NCI-H1930 (cell line): ENCODE results near the gene PSMC5.

ENCODE experiments used
- DNase-seq, 2 experiments: peaks; one replicate each; lab custom pipeline; 2025; lab: John Stamatoyannopoulos, UW

Gene PSMC5

DNA sequence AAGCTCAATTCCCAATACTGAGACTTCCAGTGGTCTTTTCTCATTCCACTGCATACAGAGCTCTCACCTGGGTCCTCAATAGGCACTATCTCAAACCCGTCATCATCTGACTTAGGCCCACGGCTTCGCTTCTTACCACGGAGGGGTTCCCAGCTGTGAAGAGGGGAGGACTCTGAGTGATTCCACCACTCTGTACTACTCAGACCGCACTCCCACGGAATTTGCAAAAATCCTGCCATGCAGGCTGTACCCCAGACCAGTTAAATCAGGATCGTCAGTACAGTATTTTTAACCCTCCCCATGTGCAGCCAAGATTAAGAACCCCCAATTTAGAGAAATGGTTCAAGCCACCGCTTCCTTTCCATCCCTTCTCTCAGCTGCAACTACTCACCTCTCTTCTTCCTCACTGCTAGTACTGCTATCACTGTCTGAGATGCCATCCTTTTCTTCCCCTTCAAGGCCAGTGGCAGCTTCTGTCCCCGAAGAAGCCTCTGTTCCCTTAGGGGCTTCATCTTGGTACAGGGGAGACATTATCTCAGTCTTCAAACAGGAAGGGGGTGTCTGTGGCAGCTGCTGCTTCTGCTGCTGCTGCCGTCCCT is 6.2 kb upstream of the PSMC5 start:
- DNase-seq = no peak

DNA sequence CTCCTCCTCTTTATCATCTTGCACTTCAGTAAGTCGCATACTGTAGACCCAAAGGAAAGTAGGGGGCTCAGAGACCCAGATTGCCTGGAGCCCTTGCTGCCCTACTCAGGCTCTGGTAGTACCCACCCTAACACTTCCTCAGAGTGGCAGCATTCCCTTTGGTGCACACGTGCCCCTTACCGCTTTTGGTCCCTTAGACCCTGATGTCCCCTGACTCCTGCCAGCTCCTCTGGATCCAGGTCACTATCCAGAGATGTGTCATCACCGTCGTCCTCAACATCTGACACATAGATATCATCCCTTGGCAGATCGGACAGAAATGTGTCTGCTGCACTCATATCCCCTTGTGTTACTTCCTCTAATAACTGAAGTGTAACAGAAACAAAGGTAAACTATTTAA is 5.4 kb upstream of the PSMC5 start:
- no peak for DNase-seq

DNA sequence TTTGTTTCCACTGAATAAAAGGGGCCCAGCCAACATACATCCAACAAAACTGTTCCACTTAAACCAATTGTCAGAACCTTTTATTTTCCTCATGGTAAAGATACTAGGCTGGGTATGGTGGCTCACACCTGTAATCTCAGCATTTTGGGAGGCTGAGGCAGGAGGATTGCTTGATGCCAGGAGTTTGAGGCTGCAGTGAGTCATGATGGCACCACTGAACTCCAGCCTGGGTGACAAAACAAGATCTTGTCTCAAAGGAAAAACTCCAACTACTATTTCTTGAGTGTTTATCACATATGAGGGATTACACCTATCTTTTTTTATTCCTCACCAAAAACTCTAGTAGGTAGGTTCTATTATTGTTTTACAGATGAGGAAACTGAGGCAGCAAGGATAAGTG is 4.7 kb upstream of the PSMC5 start:
- DNase-seq = no peak

DNA sequence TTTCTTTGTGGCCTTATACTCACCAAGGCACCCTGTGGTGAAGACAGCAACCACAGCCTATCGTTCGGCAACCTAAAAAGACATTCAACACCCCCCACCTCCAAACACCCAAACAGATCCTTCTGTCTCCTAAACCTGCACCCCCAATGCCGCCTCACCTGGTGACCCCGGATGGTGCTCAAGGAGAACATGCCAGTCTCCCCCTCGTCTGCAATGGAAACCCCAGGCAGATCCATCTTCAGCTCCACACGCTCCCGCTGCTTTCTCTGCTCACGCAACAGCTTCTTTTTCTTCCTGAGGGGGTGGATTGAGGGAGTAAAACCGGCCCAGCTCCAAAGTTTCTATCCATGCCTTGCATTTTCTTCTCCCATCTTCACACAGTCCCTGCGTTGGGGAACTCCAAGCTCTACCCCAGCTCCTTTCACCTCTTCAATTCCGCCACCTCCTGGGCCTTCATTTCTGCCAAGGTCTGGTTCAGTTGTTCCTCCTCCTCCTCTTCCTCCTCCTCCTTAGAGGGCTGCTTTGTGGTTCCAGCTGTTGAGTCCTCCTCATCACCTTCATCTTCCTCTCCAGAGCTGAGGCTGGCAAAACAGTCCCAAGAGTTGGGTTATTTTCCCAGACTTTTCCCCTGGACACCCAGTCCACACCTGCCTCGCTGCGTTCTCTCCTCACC is 3.4 kb upstream of the PSMC5 start:
- DNase-seq = no peak

DNA sequence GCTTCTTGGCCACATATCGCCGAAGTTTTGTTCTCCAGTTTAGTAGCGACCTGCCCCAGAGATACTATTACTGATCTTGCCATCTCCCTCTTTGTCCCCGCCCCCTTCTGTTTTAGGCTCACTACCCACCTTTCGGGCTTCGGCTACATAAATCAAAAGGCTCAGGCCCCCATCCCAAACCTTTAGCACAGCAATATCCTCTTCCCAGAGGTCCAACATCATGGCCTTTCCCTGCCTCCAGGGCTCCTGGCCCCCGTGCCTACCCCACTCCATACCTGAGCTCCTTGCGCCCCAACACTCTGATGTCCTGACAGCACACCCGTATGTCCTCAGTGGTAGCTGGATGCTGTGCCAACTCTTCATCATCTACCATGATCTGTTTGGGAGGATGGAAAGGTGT is 2.9 kb upstream of the PSMC5 start:
- no peak for DNase-seq

- DNase-seq = no peak
These were observed 696 bp upstream of the PSMC5 start for GRCh38 chr17:63826468-63827001.

DNA sequence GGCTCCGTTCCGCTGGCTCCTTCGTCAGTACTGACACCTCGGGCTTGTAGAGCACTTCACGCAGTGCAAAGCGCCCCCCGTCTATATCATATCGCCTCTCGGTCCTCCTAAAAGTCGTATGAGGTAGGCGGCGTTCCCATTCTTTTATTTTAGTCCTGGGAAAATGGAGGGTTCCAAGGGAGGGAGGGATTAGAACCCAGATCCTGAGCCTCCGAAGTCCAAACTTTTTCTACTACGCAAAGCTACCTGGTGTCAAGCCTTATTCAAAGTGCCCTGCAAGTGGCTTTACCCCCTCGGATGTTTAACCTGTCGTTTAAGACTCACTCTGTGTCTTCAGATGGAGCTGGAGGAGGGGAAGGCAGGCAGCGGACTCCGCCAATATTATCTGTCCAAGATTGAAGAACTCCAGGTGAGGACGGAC is 580 bp downstream of the PSMC5 start:
- DNase-seq = no peak

DNA sequence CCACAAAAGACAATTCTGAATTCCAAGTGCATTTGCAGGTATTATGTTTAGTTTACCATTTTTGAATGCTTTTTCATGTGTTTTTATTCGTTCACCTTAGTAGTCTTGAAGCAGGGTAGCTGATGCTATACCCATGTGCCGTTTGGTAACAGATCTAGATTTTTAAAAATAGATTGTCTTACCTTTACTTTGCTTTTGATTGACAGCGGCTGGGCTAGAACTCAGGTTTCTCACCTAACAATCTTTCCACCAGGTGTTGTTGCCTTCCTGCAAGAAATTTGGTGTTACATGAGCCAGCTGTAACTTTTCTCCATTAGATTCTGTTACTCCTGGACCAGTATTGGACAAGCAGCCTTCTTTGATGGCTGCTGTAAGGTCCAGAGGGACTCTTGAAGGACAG is 1.7 kb downstream of the PSMC5 start:
- no peak for DNase-seq

- no peak for DNase-seq
These were observed 3.0 kb downstream of the PSMC5 start for GRCh38 chr17:63830278-63830677.

GRCh38 chr17:63830904-63831491 is 3.8 kb downstream of the PSMC5 start:
- no peak for DNase-seq

GRCh38 chr17:63831505-63831904 is 4.3 kb downstream of the PSMC5 start:
- DNase-seq = no peak

GRCh38 chr17:63832014-63832413 is 4.8 kb downstream of the PSMC5 start:
- no peak for DNase-seq

DNA sequence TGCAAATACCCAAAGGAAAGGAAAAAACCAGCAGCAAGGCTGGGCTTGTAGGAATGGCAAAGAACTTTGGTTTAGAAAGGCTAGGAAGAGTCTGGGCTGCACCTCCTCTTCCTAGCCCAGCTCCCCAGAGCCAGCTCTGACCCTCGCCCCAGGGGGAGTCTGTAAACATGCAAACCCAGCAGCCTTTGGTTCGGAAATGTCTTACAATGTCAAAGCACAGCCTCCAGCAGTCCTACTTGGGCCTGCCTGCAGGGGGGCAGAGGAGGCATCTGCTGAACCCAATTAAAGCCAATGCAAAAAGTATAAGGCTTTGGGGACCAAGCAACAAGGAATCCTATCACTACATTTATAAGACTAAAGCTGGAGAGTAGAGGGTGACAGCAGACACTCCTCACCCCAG is 5.2 kb downstream of the PSMC5 start:
- no peak for DNase-seq

DNA sequence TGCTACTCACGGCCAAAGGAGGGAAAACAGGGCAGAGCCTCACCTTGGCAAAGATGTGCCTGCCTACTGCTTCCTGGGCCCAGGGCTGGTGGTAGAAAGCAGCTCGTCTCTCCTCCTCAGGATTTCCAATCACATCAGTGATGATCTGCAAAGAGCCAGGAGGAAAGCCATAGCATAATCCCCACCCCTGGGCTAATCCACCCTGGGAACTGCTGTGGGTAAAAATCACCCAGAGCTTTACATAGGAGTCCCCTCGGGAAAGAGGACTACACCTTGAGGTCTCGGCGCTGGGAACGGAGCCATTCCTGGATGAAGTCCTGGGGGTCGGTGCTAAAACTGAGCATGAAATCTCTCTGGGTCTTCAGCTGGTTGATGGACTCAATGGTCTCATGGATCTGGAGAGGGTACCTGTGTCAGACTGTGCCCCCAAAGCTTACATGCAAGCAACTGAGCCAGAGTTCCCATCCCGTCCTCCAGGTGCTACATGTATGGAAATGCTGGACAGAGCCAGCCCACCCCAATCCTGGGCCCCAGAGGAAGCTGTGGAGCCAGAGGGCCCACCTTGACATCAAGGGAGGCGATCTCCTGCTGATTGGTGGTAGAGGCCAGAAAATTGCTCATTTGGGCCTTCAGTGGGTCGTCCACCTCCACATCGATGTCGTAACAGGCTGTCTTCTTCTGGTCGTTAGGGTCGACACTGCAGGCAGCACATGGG is 6.0 kb downstream of the PSMC5 start:
- no peak for DNase-seq

DNA sequence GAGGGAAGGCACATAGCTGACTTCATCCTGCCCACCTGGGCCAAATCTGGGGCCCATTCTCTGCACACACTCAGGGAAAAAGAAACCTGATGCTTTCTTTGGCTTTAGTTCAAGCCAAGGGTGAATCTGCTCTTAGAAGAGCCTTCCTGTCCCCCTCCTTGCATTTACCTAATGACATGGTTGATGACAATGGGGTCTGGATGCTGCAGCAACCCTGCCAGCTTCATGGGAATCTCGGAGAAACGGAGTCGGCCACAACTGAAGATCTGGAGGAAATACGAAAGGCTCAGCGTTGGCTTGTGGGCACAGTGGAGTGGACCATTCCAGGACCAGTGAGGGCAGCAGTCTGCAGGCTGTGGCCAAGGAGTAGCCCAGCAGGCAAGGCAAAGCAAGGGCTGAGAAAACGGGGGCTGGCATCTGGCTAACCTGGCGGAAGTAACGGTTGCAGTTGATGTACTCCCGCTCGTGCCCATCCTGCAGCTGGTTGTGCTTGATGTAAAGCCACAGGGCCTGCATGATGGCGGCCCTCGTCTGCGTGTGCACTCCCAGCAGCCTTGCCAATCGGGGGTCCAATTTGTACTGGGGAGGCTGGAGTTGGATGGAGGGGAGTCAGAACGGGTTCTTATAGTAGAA is 6.6 kb downstream of the PSMC5 start:
- DNase-seq = no peak

GRCh38 chr17:63834431-63835166 is 7.4 kb downstream of the PSMC5 start:
- peak; percentile 84 to 87 for DNase-seq

GRCh38 chr17:63835167-63835720 is 8.0 kb downstream of the PSMC5 start:
- DNase-seq = no peak

DNA sequence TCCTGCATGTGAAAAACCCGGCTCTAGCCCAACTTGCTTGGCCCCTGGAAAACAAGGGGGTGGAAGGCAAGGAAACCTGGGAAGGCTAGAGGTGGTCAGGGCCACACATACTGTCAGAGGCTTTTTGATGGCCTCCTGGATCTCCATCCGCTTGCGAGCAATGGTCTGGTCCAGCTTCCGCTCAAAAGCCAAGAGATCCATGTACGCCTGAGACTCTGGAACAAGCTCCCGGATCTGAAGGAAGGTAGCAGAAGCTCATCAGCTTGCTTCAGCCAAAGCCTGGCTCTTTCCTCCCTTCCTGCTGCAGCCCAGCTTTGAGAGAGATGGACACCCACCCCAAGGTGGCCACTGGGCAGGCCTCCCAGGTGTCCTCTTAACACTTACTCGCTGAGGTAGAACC is 9.6 kb downstream of the PSMC5 start:
- no peak for DNase-seq

DNA sequence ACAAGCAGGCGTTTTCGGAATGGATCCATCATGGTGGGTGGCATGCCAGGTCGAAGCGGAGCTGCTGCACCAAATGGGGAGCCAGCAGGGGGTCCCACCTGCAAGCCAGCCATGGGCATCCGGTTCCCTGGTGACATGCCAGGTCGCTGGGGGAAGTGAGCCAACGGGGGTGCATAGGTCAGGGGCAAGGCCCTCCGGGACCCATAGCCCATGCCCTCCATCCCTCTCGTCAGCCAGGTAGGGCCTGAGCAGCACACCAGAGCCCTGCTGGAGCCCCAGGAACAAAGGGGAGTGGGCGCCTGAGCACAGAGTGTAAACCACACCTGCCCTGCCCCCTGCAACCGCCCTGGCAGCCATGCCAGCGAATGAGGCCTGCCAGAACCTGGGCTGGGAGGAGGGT is 10.2 kb downstream of the PSMC5 start:
- no peak for DNase-seq

GRCh38 chr17:63837962-63838600 is 10.8 kb downstream of the PSMC5 start:
- DNase-seq = no peak

GRCh38 chr17:63838631-63839171 is 11.5 kb downstream of the PSMC5 start:
- no peak for DNase-seq
